Activated T-helper 17 cell treated with anti-CD3 and anti-CD28 coated beads, Interleukin-2, amount 50 U/mL, for 72 hours (primary cell): ENCODE results near the gene PKNOX2. TPM values are rescaled to one million over a fixed set of nuclear protein-coding genes. Genes with fewer than 3 reads are reported as not detected.
A peak's percentile ranks its signal among the peaks of the same experiment; 100 is the strongest.

Experiments used
- ATAC-seq: fragments of 150-1000 bp; cut with Tn5 transposase; replicated peaks from 2 replicates; pipeline ENCODE4 v1.10.0; 2021; ENCODE audit warnings: mild to moderate bottlenecking, moderate library complexity
- H3K27ac Mint-ChIP-seq: one replicate; pipeline ENCODE4 v1.8.0; 2022; ENCODE audit warnings: mixed read lengths
- H3K27me3 Mint-ChIP-seq: one replicate; pipeline ENCODE4 v1.8.0; 2022; ENCODE audit warnings: mixed read lengths
- H3K36me3 Mint-ChIP-seq: one replicate; pipeline ENCODE4 v1.8.0; 2022; ENCODE audit warnings: low read depth, mild to moderate bottlenecking, mixed read lengths
- H3K4me1 Mint-ChIP-seq: one replicate; pipeline ENCODE4 v1.8.0; 2022; ENCODE audit warnings: mixed read lengths
- H3K4me3 Mint-ChIP-seq: one replicate; pipeline ENCODE4 v1.8.0; 2022; ENCODE audit warnings: mild to moderate bottlenecking, mixed read lengths
- H3K9me3 Mint-ChIP-seq: one replicate; pipeline ENCODE4 v1.8.0; 2022; ENCODE audit warnings: mixed read lengths
- total RNA-seq, 2 donors: library from RNA; stranded (reverse); gene quantifications; one replicate each; pipeline ENCODE4 v1.2.3, GENCODE V29; 2022

PKNOX2 gene
- total RNA-seq, 2 donors from 2014 or later: not detected

- H3K36me3 Mint-ChIP-seq: no peaks in the 10 kb centered on the region
- no peak for ATAC-seq
- no peaks in the 10 kb centered on the region for H3K9me3 Mint-ChIP-seq
- H3K4me3 Mint-ChIP-seq: no peak overlapping the region
- peaks cover 13% of the 10 kb centered on the region for H3K27me3 Mint-ChIP-seq
- no peak overlapping the region for H3K27ac Mint-ChIP-seq
- no peaks in the 10 kb centered on the region for H3K4me1 Mint-ChIP-seq
Observed at GRCh38 chr11:125272821-125273220, 108.3 kb downstream of the PKNOX2 start.

- Mint-ChIP-seq H3K4me3 (no peak overlapping the region), H3K9me3 (no peaks in the 10 kb centered on the region), H3K27ac (no peak overlapping the region), H3K36me3 (no peaks in the 10 kb centered on the region), H3K4me1 (no peaks in the 10 kb centered on the region), H3K27me3 (peaks cover 13% of the 10 kb centered on the region)
- no peak for ATAC-seq
Observed at GRCh38 chr11:125273519-125274000, 109.0 kb downstream of the PKNOX2 start.

DNA sequence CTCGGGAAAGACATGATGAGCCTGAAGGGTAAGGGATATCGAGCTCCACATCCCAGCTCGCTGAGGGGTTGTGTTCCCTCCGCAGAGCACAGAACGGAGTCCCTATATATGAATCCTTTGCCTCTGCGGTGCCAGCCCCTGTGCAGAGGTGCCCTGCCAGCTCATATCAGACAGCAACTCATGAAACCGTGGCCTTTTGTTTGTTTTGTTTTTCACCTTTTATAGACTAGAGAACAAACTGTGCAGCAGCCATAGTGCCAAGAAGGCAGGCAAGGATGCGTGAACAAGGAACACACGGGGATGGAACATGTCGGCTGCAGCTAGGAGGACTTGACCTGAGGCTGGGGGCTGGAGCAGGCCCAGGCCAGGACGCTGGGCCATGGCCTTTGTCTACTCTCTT lies 109.8 kb downstream of the PKNOX2 start:
- Mint-ChIP-seq H3K27me3 (peaks cover 10% of the 10 kb centered on the region), H3K4me1 (no peaks in the 10 kb centered on the region), H3K4me3 (no peak overlapping the region), H3K9me3 (no peaks in the 10 kb centered on the region), H3K36me3 (no peaks in the 10 kb centered on the region), H3K27ac (no peak overlapping the region)
- no peak for ATAC-seq

DNA sequence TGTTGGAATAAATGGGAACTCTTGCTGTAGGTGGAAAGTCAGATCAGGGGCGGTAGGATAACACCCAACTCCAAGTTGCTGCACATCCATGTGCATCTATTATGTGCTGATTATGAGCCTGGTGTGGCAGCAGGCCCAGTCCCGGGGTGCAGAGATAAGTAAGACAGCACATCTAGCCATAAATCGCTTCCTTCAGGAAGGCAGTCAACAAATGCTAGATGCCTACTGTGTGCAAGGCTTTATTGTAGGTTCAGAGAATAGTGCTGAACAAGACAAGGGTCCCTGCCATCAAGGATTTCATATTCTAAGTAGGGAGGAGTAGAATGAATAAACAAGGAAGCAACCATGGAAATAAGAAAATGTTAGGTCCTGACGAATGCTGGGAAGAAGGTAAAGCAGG lies 110.2 kb downstream of the PKNOX2 start:
- Mint-ChIP-seq H3K4me3 (no peak overlapping the region), H3K36me3 (no peaks in the 10 kb centered on the region), H3K27ac (no peak overlapping the region), H3K9me3 (no peaks in the 10 kb centered on the region), H3K4me1 (no peaks in the 10 kb centered on the region), H3K27me3 (peaks cover 10% of the 10 kb centered on the region)
- ATAC-seq: no peak

DNA sequence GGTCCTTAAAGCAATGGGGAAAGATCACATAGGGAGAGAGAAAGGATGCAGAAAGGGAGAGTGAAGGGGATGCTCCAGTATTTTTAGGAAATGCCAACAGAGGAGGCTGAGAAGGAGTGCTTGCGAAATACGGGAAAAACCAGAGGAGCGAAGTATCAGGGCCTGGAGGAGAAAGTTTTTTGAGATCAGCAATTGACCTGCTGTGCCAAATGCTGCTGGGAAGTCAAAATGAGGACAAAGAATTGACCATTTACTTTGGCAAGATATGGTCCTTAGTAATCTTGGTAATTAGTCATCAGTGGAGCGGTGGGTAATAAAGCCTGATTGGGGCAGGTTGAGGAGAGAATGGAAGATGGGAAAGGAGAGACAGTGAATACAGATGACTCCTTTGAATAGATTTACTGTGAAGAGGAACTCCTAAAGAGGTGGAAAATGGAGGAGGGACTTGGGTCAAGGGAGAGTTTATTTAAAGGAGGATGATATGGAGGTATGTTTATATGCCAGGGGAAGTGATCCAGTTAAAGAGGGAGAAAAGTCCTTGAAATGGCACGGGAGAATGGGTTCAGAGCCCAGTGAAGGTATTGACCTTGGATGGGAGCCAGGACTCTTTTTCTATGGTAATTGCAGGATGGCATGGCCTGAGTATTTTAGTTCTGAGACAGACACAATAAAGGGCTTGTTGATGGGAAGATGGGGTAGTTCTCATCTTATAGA lies 111.5 kb downstream of the PKNOX2 start:
- ATAC-seq: no peak
- Mint-ChIP-seq H3K4me1 (no peaks in the 10 kb centered on the region), H3K36me3 (no peaks in the 10 kb centered on the region), H3K27me3 (peaks cover 10% of the 10 kb centered on the region), H3K27ac (no peak overlapping the region), H3K4me3 (no peak overlapping the region), H3K9me3 (no peaks in the 10 kb centered on the region)

DNA sequence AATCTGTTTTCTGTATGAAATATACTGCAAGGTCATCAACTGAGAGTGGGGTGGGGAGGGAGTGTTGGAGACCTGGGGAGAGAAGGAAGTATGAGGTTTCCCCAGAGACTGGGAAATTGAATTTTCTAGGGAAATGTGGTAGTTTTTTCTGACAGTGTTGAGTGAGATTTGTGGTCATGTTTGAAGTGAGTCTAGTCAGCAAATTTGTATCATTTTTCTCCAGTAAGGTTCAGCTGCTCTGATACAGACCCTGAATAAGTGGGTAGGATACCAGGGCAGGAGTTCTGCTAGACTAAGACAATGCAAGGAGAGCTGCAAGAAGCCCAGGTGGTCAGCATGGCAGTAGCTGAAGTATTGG lies 112.0 kb downstream of the PKNOX2 start:
- no peaks in the 10 kb centered on the region for H3K9me3 Mint-ChIP-seq
- no peak overlapping the region for H3K4me3 Mint-ChIP-seq
- peaks cover 10% of the 10 kb centered on the region for H3K27me3 Mint-ChIP-seq
- H3K27ac Mint-ChIP-seq: no peak overlapping the region
- no peak for ATAC-seq
- H3K4me1 Mint-ChIP-seq: no peaks in the 10 kb centered on the region
- no peaks in the 10 kb centered on the region for H3K36me3 Mint-ChIP-seq

DNA sequence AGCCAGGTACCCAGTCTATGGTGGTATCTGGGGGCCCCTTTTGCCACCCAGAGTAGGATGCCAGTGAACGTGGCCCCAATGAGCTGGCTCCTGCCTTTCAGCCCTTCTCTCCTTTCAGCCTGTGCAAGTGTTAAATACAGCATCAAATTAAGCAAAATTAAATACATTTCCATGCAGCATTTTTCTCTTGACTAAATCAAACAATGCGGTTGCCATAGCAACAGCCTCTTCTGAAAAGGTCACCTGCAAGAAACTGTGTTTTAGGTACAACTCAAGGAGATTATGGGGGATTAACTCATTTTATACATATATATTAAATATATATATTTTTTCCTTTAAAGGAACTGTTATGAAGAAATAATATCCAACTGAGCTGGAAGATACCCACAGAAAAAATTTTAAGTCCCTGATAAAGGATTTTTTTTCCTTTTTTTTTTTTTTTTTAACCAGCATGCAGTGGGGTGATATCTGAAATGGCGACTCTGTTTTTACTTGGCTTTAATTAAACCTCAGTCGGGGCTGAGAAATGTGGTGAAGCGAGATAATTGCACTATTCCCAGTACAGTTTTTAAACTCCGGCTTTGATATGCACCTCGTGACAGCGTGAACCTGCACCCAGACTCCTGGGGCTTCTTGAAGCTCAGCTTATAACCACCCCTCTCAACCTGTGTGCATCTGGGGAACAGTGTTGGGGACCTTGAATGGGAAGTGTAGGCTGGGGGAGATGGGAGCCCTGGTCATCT lies 115.3 kb downstream of the PKNOX2 start:
- Mint-ChIP-seq H3K27me3 (peaks cover 3% of the 10 kb centered on the region), H3K27ac (no peak overlapping the region), H3K9me3 (no peaks in the 10 kb centered on the region), H3K4me3 (no peak overlapping the region), H3K36me3 (no peaks in the 10 kb centered on the region), H3K4me1 (no peaks in the 10 kb centered on the region)
- ATAC-seq: no peak

DNA sequence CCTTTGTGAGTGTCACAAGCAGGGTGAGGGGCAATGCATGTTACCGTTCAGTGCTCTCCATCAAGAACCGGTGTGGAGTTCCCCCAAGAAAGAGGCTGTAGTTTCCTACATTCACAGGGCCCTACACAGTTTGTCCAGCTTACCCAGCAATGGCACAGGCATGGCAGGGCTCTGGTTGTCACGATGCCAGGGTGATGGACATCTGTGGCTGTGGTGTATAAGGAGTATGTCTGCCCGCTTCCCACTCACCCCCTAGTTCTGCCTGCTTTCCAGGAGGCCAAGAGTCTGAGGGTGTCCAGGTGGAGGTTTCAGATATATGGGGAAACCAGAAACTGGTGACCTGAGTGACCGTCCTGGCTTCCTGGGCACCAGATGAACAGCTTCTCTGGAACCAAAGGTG lies 116.1 kb downstream of the PKNOX2 start:
- Mint-ChIP-seq H3K36me3 (no peaks in the 10 kb centered on the region), H3K27ac (no peak overlapping the region), H3K9me3 (no peaks in the 10 kb centered on the region), H3K4me3 (no peak overlapping the region), H3K4me1 (no peaks in the 10 kb centered on the region), H3K27me3 (peaks cover 3% of the 10 kb centered on the region)
- ATAC-seq: no peak

DNA sequence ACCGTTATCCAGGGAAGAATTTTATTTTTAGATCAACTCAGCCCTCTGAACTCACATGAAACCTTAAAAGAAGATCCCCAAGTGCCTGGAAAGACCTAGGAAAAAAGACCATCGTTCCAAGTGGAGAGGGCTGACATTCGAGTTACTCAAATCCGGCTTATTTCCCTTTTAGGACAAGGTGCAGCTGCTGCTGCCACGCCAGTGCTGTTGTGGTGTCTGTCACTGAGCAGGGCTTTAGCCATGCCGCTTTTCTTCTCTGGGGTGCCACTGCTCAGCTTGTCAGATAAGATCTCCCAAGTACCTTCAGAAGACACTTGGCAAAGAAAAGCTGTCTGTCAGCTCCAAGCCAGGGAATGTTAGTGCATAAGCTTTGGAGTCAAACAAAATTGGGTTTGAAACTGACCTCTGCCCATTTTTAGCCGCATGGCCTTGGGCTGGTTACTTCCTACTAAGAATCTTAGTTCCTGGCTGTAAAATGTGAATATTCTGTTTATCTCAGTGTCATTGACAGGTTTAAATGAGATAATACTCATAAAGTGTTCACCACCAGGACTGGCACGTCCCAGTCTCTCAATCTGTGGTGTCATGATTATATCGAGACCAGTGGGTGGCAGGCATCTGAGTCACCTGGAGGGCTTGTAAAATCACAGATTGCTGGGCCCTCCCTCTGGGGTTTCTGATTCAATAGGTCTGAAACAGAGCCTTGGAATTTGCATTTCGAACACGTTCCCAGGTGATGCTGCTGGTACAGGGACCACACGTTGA lies 117.5 kb downstream of the PKNOX2 start:
- peak; percentile 64 for ATAC-seq
- H3K4me1 Mint-ChIP-seq: no peaks in the 10 kb centered on the region
- H3K9me3 Mint-ChIP-seq: no peaks in the 10 kb centered on the region
- no peaks in the 10 kb centered on the region for H3K36me3 Mint-ChIP-seq
- no peak overlapping the region for H3K4me3 Mint-ChIP-seq
- no peak overlapping the region for H3K27ac Mint-ChIP-seq
- peaks cover 3% of the 10 kb centered on the region for H3K27me3 Mint-ChIP-seq

DNA sequence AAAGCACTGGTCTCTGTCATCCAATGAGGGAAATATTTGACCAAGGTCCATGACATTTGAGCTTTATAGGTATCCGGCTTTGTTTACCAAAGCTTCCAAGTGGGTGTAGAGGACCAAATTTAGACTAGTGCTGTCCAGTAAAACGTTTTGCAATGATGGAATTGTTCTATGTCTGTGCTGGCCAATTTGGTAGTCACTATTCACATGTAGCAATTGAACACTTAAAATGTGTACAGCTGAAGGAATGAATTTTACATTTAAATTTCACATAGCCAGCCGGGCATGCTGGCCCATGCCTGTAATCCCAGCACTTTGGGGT lies 118.0 kb downstream of the PKNOX2 start:
- H3K4me3 Mint-ChIP-seq: no peak overlapping the region
- H3K9me3 Mint-ChIP-seq: no peaks in the 10 kb centered on the region
- H3K27ac Mint-ChIP-seq: no peak overlapping the region
- peaks cover 3% of the 10 kb centered on the region for H3K27me3 Mint-ChIP-seq
- ATAC-seq: no peak
- H3K36me3 Mint-ChIP-seq: no peaks in the 10 kb centered on the region
- H3K4me1 Mint-ChIP-seq: no peaks in the 10 kb centered on the region

GRCh38 chr11:125284245-125284850 lies 119.8 kb downstream of the PKNOX2 start:
- Mint-ChIP-seq H3K9me3 (no peaks in the 10 kb centered on the region), H3K4me3 (no peak overlapping the region), H3K27ac (no peak overlapping the region), H3K36me3 (no peaks in the 10 kb centered on the region), H3K27me3 (peaks cover 3% of the 10 kb centered on the region), H3K4me1 (no peaks in the 10 kb centered on the region)
- no peak for ATAC-seq

DNA sequence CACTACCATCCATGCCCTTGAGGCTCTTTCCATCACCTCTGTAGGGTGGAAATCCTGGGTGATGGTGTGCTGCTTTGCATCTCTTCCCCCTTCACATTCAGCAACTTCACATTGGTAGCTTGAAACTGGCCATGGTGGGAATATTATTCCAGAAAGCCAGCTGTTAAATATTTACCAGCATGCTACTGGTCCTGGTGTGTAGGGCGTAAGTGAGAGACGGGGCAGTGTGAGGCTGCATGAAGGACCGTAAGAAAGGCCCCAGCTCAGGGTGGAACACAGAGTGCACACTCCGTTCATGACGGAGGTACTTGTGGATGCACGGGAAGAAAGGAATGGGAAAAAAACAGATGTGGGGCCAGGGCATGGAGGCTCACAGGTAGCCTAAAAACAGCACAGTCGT lies 121.3 kb downstream of the PKNOX2 start:
- no peak overlapping the region for H3K27ac Mint-ChIP-seq
- H3K4me1 Mint-ChIP-seq: no peaks in the 10 kb centered on the region

GRCh38 chr11:125286486-125286885 lies 121.9 kb downstream of the PKNOX2 start:
- no peak for ATAC-seq
- Mint-ChIP-seq H3K4me3 (no peak overlapping the region), H3K4me1 (no peaks in the 10 kb centered on the region), H3K27me3 (peaks cover 11% of the 10 kb centered on the region), H3K9me3 (no peaks in the 10 kb centered on the region), H3K27ac (no peak overlapping the region), H3K36me3 (no peaks in the 10 kb centered on the region)

More for the DNA sequence above, 121.3 kb downstream of the PKNOX2 start:
- Mint-ChIP-seq H3K36me3 (no peaks in the 10 kb centered on the region), H3K27me3 (peaks cover 8% of the 10 kb centered on the region), H3K9me3 (no peaks in the 10 kb centered on the region), H3K4me3 (no peak overlapping the region)
- ATAC-seq: no peak

GRCh38 chr11:125287491-125288210 lies 123.1 kb downstream of the PKNOX2 start:
- H3K4me3 Mint-ChIP-seq: no peak overlapping the region
- H3K4me1 Mint-ChIP-seq: no peaks in the 10 kb centered on the region
- H3K36me3 Mint-ChIP-seq: no peaks in the 10 kb centered on the region
- ATAC-seq: no peak
- H3K27me3 Mint-ChIP-seq: peaks cover 15% of the 10 kb centered on the region
- no peak overlapping the region for H3K27ac Mint-ChIP-seq
- H3K9me3 Mint-ChIP-seq: no peaks in the 10 kb centered on the region
